GM12891 (cell line): ENCODE results near the gene OSBPL5.
"Not testable (repeated sequence)": the region's sequence is repeated elsewhere in the genome, so short reads cannot be mapped to it uniquely, and the experiment has no call there.

ENCODE experiments used
- POLR2AphosphoS5 ChIP-seq: IDR thresholded peaks from 2 replicates; pipeline ENCODE4 v1.6.1; 2011; ENCODE audit warnings: low read depth, low read length, control low read depth
- SPI1 ChIP-seq: IDR thresholded peaks from 2 replicates; pipeline ENCODE4 v1.6.1; 2011; ENCODE audit warnings: low read depth, low read length, control low read depth

GRCh38 chr11:3113661-3114060 is 51.4 kb downstream of the OSBPL5 start:
- not testable (repeated sequence) for TF ChIP-seq POLR2AphosphoS5, SPI1
